ENCODE data around the gene F2RL2.

The F2RL2 gene

DNA sequence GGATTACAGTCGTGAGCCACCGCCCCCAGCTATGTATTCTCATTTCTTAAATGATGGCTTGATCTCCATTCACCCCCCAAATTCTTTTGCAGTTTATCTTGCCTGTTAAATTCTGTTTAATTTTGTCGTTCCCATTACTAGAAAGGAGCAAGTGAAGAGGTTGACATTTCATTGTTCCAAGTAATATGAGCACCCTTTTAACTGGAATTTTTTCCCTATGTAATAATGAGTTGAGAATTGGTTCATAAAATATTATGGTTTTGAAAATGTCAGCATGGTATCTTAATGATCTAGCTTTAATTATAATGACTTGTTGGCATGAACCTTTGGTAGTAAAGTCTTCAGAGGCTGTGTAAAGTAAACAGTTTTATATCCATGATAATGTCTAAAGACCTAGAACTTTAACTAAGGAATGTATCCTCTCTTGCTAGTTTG is 37.4 kb downstream of the F2RL2 start:
- in situ Hi-C loops (cut with HindIII; ENCODE audit: low sequenced_read_pairs) = no loop called here

DNA sequence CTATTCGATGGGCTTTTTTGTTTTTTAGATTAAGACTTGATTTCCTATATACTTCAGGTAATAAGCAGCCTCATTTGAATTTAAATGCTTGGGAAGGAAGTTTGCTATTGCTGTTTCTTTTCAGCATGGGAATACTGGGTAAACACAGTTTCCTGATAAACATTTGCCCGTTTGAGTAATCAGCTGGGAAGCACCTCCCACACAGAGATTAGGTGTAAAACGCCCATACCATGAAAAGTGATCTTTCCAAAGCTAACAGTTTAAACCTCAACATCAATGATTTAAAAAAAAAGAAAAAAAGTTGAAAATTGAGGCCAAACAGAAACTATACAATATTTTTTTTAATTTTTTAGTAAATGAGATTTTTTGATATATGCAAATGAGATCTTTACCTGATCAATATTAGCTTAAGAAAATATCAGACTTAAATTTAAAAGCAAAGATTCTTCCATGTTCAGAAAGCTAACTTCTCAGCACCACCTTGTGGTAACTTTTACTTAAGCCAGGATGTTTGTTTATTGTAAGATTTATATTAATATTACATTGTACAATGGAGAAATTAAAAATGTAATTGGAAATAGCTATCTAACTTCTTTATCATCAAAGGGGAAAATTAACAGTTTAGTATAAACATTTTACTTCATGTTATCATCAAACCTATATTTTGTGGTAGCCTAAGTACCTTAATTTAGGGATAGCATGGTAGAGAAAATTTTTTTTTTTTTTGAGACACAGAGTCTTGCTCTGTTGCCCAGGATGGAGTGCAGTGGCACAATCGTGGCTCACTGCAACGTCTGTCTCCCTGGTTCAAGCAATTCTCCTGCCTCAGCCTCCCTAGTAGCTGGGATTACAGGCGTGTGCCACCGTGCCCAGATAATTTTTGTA is 39.8 kb downstream of the F2RL2 start:
- in situ Hi-C loops (cut with HindIII; ENCODE audit: low sequenced_read_pairs) = no loop called here

DNA sequence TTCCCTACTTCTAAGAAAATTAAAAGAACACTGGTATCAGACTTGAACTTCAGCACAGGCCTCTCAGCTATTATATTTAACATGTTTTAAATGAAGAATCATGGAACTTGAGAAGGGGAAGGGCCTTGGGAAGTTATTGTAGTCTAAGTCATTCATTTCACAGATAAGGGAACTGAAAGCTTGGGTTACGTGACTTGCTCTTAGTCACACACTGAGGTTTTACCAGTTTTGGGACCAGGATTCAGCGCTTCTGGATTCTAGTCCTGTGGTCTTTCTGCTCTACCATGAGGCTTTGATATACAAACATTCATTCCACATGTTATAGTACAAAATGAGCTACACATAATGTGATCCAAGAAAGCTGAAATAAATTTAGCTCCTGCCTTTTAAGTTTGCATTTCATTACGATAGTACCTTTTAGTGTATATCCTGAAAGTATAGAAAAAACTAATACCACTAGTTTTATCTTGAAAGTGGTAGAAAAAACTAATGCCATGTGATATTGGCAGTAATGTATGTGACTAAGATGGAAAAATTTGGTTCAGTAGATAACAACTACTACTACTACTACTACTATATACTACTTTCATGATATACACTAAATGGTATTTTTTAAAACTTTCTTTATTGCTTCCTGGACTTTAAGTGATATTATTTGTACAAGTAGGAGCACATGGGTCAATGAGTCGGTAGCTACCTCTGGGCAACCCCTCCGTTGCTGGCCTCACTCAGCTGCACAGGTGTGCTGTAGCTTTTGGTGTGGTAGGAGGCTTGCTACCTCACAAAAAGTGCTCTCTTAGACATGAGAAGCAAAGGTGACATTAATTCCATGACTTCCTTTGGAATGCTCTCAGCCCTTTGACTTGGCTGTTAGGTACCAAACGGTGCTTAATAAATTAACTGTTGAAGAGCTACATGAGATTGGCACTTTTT is 40.7 kb downstream of the F2RL2 start:
- in situ Hi-C loops (cut with HindIII; ENCODE audit: low sequenced_read_pairs) = no loop called here

DNA sequence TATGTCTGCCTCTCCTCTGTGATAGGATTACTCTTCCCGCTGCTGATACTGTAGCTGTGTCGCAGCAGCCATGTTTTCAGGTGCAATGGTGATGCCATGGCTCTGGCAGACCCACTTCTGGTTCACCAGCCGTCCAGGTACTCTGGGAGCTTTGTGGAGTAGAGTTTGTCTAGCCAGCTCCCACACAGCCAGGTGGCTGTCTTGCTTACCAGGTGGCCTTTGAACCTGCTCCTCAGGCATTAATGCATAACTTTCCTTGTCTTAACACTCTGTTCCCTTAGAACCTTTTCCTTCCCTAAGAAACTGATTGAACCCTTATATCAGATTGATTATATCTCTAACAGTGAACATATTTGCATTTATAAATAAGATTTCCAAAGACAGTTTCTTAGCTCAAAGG is 42.2 kb downstream of the F2RL2 start:
- in situ Hi-C loops (cut with HindIII; ENCODE audit: low sequenced_read_pairs) = no loop called here

DNA sequence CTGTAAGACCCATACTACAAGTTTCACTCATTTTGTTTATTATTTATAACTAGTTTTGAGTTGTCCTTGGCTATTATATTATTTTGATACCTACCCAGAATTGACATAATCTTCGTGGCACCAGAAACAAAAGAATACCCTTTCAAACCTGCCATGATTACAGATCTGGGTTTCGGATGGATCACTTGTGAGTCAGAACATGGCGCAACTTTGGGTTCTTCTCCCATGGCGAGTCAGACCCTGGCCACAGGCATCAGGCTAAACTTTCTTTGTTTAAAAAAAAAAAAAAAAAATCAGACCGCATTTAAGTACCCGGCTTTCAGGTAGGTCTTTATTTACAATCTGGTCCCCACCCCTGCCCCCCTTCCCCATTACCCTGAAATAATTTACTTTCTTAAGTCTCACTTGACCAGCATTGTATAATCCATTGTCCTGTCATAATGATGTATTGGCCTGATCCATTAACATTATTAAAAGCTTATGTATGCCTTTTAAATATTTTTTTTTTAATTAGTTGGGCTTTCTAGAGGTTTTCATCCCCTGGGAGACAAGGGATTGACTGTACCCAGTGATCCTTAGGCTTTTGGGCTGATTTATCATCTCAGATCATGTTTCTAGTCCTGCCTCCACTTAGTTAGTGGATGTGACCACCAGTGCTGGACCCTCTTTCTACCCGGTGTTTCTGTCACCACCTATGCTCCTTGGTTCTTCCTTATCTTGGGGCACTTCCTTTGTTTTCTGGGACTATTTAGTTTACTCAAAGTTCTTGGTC is 43.9 kb downstream of the F2RL2 start:
- in situ Hi-C loops (cut with HindIII; ENCODE audit: low sequenced_read_pairs) = no loop called here

DNA sequence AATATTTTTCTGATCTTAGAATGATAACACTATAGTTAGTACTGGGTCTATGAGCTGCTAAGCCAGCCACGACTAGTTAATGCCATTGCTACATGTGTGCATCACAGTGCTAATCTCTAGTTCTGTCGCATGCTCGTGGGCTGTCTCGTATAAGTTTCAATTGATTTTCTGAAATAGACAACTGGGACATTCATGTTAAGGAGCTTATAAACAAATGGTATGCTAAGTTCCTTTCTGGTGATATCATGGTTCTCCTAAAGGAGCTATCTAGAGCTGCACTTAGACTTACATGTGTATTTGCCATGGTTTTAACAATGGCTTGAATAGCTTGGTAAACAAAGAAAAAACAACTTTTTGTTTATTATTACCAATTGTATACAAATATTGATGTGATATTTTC is 46.2 kb downstream of the F2RL2 start:
- in situ Hi-C loops (cut with HindIII; ENCODE audit: low sequenced_read_pairs) = no loop called here

DNA sequence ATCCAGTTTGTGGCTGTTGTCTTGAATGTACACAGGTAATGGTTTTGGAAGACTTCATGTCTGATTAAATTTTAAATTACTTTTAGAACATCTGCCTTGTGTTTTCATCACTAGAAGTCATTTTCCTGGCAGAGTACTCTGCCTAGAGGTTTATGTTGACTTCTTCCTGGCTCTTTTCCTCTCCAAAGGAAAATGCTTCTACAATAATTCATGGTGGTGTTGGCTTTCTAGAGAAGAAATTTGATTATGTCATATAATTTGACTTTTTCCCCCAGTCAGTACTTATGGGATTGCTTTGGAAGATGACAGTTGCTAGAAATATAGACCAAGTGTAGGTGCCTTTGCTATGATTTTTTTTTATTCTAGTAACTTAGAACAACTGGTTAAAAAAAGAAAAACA is 46.8 kb downstream of the F2RL2 start:
- in situ Hi-C loops (cut with HindIII; ENCODE audit: low sequenced_read_pairs) = no loop called here

DNA sequence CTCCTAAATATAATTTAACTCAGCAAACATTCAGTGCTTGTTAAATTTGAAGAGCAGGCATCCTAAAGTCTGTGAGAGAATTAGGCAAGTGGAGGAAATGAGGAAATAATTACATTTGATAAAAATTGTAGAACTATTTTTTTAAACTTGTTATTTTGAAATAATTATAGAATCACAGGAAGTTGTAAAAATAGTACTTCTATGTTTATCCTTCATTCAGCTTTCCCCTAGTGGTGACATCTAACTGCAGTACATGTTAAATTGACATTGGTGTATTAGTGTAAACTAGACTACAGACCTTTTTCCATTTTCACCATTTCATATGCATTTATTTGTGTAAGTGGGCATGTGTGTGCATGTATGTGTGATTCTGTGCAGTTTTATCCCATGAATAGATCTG is 51.6 kb downstream of the F2RL2 start:
- in situ Hi-C loops (cut with HindIII; ENCODE audit: low sequenced_read_pairs) = no loop called here

DNA sequence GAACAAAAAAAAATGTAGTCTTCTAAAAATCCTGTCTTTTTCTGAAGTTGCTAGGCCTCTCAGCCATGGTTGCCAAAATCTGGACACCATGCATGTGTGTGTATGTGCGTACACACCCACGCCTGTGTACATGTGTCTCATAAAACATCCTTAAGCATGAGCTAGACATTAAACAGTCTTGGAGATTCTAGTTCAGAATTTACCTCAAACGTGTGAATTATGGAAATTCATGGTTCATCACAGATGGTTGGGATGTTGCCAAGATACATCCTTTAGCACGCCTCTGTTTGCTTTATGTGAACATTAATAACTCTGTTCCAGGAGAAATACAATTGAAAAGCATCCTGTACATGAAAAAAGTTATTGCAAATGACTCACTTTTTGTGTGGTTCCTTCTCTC is 53.0 kb downstream of the F2RL2 start:
- in situ Hi-C loops (cut with HindIII; ENCODE audit: low sequenced_read_pairs) = no loop called here
